Stimulated activated naive B cell treated with anti-CD40 and anti-IgM and Interleukin-4, amounts not matched to agents 10 μg/mL and 1 μg/mL and 100 μg/mL, for 72 hours (primary cell): ENCODE measurements around the gene FAM107B.
A peak's percentile ranks its signal among the peaks of the same experiment; 100 is the strongest.
"Not testable (repeated sequence)": the region's sequence is repeated elsewhere in the genome, so short reads cannot be mapped to it uniquely, and the experiment has no call there.

Source experiments
- ATAC-seq, 2 donors: fragments of 150-1000 bp; cut with Tn5 transposase; replicated peaks; 2 replicates each; pipeline ENCODE4 v1.10.0; 2021; ENCODE audit warnings: moderate library complexity in 1 of 2
- DNase-seq: peaks from one replicate; pipeline ENCODE4 v3.0.0; 2021
- H3K27ac Mint-ChIP-seq: one replicate; pipeline ENCODE4 v1.8.0; 2022; ENCODE audit warnings: mild to moderate bottlenecking, mixed read lengths
- H3K27me3 Mint-ChIP-seq, 2 donors: one replicate each; pipeline ENCODE4 v1.8.0; 2022; ENCODE audit warnings: mixed read lengths in 2 of 2
- H3K36me3 Mint-ChIP-seq, 2 donors: one replicate each; pipeline ENCODE4 v1.8.0; 2022; ENCODE audit warnings: mixed read lengths in 2 of 2, mild to moderate bottlenecking in 1 of 2
- H3K4me1 Mint-ChIP-seq, 2 donors: one replicate each; pipeline ENCODE4 v1.8.0; 2022; ENCODE audit warnings: mixed read lengths in 2 of 2, mild to moderate bottlenecking in 1 of 2
- H3K4me3 Mint-ChIP-seq, 2 donors: one replicate each; pipeline ENCODE4 v1.8.0; 2022; ENCODE audit warnings: mild to moderate bottlenecking in 2 of 2, mixed read lengths in 2 of 2, moderate library complexity in 1 of 2
- H3K9me3 Mint-ChIP-seq, 2 donors: one replicate each; pipeline ENCODE4 v1.8.0; 2022; ENCODE audit warnings: mixed read lengths in 2 of 2, mild to moderate bottlenecking in 1 of 2

FAM107B gene

GRCh38 chr10:14652067-14652466, 122.6 kb downstream of the FAM107B start:
- Mint-ChIP-seq H3K4me3 (no peak overlapping the region), H3K27ac (no peak overlapping the region), H3K9me3 (no peaks in the 10 kb centered on the region), H3K4me1 (peaks cover 47 to 86% of the 10 kb centered on the region in 2 donors), H3K27me3 (no peaks in the 10 kb centered on the region), H3K36me3 (no peaks in the 10 kb centered on the region)
- DNase-seq (no peak), ATAC-seq (no peak)

- no peaks in the 10 kb centered on the region for H3K9me3 Mint-ChIP-seq
- no peaks in the 10 kb centered on the region for H3K36me3 Mint-ChIP-seq
- no peak overlapping the region for H3K4me3 Mint-ChIP-seq
- peaks cover 45 to 90% of the 10 kb centered on the region in 2 donors for H3K4me1 Mint-ChIP-seq
- ATAC-seq (no peak), DNase-seq (no peak)
- H3K27me3 Mint-ChIP-seq, result no peaks in the 10 kb centered on the region
- peak overlapping the region; percentile 79 for H3K27ac Mint-ChIP-seq
Observed at GRCh38 chr10:14649739-14650138, 125.0 kb downstream of the FAM107B start.

- Mint-ChIP-seq H3K9me3 (no peaks in the 10 kb centered on the region), H3K27ac (peak overlapping the region; percentile 94), H3K4me1 (peaks cover 46 to 85% of the 10 kb centered on the region in 2 donors), H3K4me3 (peak overlapping the region; percentile 72), H3K36me3 (no peaks in the 10 kb centered on the region), H3K27me3 (no peaks in the 10 kb centered on the region)
- DNase-seq, result no peak
- no peak for ATAC-seq
Observed at GRCh38 chr10:14648946-14649345, 125.8 kb downstream of the FAM107B start.

GRCh38 chr10:14648005-14648765, 126.5 kb downstream of the FAM107B start:
- DNase-seq (peak; percentile 87), ATAC-seq (peak; percentile 90 to 94)
- Mint-ChIP-seq H3K9me3 (no peaks in the 10 kb centered on the region), H3K4me3 (peak overlapping the region; percentile 72), H3K36me3 (no peaks in the 10 kb centered on the region), H3K27me3 (no peaks in the 10 kb centered on the region), H3K27ac (peak overlapping the region; percentile 94), H3K4me1 (peaks cover 40 to 78% of the 10 kb centered on the region in 2 donors)

GRCh38 chr10:14645239-14645960, 129.3 kb downstream of the FAM107B start:
- H3K4me1 Mint-ChIP-seq, result peaks cover 34 to 57% of the 10 kb centered on the region in 2 donors
- no peaks in the 10 kb centered on the region for H3K27me3 Mint-ChIP-seq
- peaks cover 0 to 6% of the 10 kb centered on the region in 2 donors for H3K36me3 Mint-ChIP-seq
- peak overlapping the region; percentile 34 for H3K27ac Mint-ChIP-seq
- DNase-seq, result peak; percentile 19
- ATAC-seq, result peak; percentile 20 to 38
- H3K4me3 Mint-ChIP-seq, result no peak overlapping the region
- peaks cover 2 to 8% of the 10 kb centered on the region in 2 donors for H3K9me3 Mint-ChIP-seq

GRCh38 chr10:14639637-14640036, 135.1 kb downstream of the FAM107B start:
- Mint-ChIP-seq H3K4me1 (peaks cover 4 to 7% of the 10 kb centered on the region in 2 donors), H3K27ac (no peak overlapping the region), H3K27me3 (no peaks in the 10 kb centered on the region), H3K36me3 (peaks cover 0 to 6% of the 10 kb centered on the region in 2 donors), H3K9me3 (peaks cover 2 to 8% of the 10 kb centered on the region in 2 donors), H3K4me3 (no peak overlapping the region)
- DNase-seq (no peak), ATAC-seq (no peak)

- ATAC-seq (no peak), DNase-seq (no peak)
- Mint-ChIP-seq H3K36me3 (no peaks in the 10 kb centered on the region), H3K27ac (peak overlapping the region; percentile 90), H3K4me3 (no peak overlapping the region), H3K9me3 (no peaks in the 10 kb centered on the region), H3K4me1 (peaks cover 1 to 5% of the 10 kb centered on the region in 2 donors), H3K27me3 (no peaks in the 10 kb centered on the region)
Observed at GRCh38 chr10:14635043-14635710, 139.5 kb downstream of the FAM107B start.

GRCh38 chr10:14634572-14634971, 140.1 kb downstream of the FAM107B start:
- H3K4me3 Mint-ChIP-seq, H3K4me1 Mint-ChIP-seq, H3K27me3 Mint-ChIP-seq, H3K36me3 Mint-ChIP-seq, H3K9me3 Mint-ChIP-seq, ATAC-seq, DNase-seq: not testable (repeated sequence)
- peak overlapping the region; percentile 90 for H3K27ac Mint-ChIP-seq

GRCh38 chr10:14625765-14626525, 148.8 kb downstream of the FAM107B start:
- Mint-ChIP-seq H3K4me3 (no peak overlapping the region), H3K9me3 (no peaks in the 10 kb centered on the region), H3K27ac (no peak overlapping the region), H3K36me3 (no peaks in the 10 kb centered on the region), H3K27me3 (no peaks in the 10 kb centered on the region), H3K4me1 (peaks cover 5 to 16% of the 10 kb centered on the region in 2 donors)
- ATAC-seq, result no peak
- DNase-seq, result no peak

GRCh38 chr10:14625192-14625631, 149.5 kb downstream of the FAM107B start:
- peaks cover 5 to 16% of the 10 kb centered on the region in 2 donors for H3K4me1 Mint-ChIP-seq
- no peak overlapping the region for H3K27ac Mint-ChIP-seq
- H3K9me3 Mint-ChIP-seq, result no peaks in the 10 kb centered on the region
- no peak overlapping the region for H3K4me3 Mint-ChIP-seq
- no peaks in the 10 kb centered on the region for H3K27me3 Mint-ChIP-seq
- DNase-seq (no peak), ATAC-seq (no peak)
- no peaks in the 10 kb centered on the region for H3K36me3 Mint-ChIP-seq

GRCh38 chr10:14624600-14624999, 150.1 kb downstream of the FAM107B start:
- no peak for DNase-seq
- H3K4me1 Mint-ChIP-seq, result peaks cover 5 to 16% of the 10 kb centered on the region in 2 donors
- H3K9me3 Mint-ChIP-seq, result no peaks in the 10 kb centered on the region
- H3K4me3 Mint-ChIP-seq, result no peak overlapping the region
- no peaks in the 10 kb centered on the region for H3K27me3 Mint-ChIP-seq
- no peak for ATAC-seq
- no peaks in the 10 kb centered on the region for H3K36me3 Mint-ChIP-seq
- no peak overlapping the region for H3K27ac Mint-ChIP-seq

GRCh38 chr10:14623931-14624330, 150.8 kb downstream of the FAM107B start:
- no peak overlapping the region for H3K27ac Mint-ChIP-seq
- no peak for DNase-seq
- no peak overlapping the region for H3K4me3 Mint-ChIP-seq
- ATAC-seq, result no peak
- no peaks in the 10 kb centered on the region for H3K36me3 Mint-ChIP-seq
- peaks cover 5 to 16% of the 10 kb centered on the region in 2 donors for H3K4me1 Mint-ChIP-seq
- no peaks in the 10 kb centered on the region for H3K27me3 Mint-ChIP-seq
- no peaks in the 10 kb centered on the region for H3K9me3 Mint-ChIP-seq

GRCh38 chr10:14621037-14621436, 153.7 kb downstream of the FAM107B start:
- no peaks in the 10 kb centered on the region for H3K27me3 Mint-ChIP-seq
- peaks cover 16 to 35% of the 10 kb centered on the region in 2 donors for H3K4me1 Mint-ChIP-seq
- no peaks in the 10 kb centered on the region for H3K9me3 Mint-ChIP-seq
- DNase-seq (no peak), ATAC-seq (no peak)
- H3K27ac Mint-ChIP-seq, result no peak overlapping the region
- no peaks in the 10 kb centered on the region for H3K36me3 Mint-ChIP-seq
- no peak overlapping the region for H3K4me3 Mint-ChIP-seq

- no peak overlapping the region for H3K27ac Mint-ChIP-seq
- H3K9me3 Mint-ChIP-seq, result no peaks in the 10 kb centered on the region
- H3K4me1 Mint-ChIP-seq, result peaks cover 19 to 46% of the 10 kb centered on the region in 2 donors
- DNase-seq, result no peak
- ATAC-seq, result no peak
- H3K36me3 Mint-ChIP-seq, result no peaks in the 10 kb centered on the region
- no peak overlapping the region for H3K4me3 Mint-ChIP-seq
- no peaks in the 10 kb centered on the region for H3K27me3 Mint-ChIP-seq
Observed at GRCh38 chr10:14618674-14619073, 156.0 kb downstream of the FAM107B start.
